GM18873 (cell line): ENCODE measurements around the gene EBP.
"Not testable (repeated sequence)": the region's sequence is repeated elsewhere in the genome, so short reads cannot be mapped to it uniquely, and the experiment has no call there.

Experiments
- ATAC-seq: cut with Tn5 transposase; IDR thresholded peaks from one replicate; pipeline ENCODE4 v1.9.1; 2021; ENCODE audit warnings: mild to moderate bottlenecking, moderate library complexity, moderate number of reproducible peaks; ENCODE audit not compliant: unreplicated experiment, low FRiP score

The EBP gene

GRCh38 chrX:48492293-48492910, 29.2 kb upstream of the EBP start:
- ATAC-seq = no peak

- no peak for ATAC-seq
These were observed 27.7 kb upstream of the EBP start for GRCh38 chrX:48493890-48494364.

- no peak for ATAC-seq
These were observed 24.9 kb upstream of the EBP start for GRCh38 chrX:48496660-48497059.

DNA sequence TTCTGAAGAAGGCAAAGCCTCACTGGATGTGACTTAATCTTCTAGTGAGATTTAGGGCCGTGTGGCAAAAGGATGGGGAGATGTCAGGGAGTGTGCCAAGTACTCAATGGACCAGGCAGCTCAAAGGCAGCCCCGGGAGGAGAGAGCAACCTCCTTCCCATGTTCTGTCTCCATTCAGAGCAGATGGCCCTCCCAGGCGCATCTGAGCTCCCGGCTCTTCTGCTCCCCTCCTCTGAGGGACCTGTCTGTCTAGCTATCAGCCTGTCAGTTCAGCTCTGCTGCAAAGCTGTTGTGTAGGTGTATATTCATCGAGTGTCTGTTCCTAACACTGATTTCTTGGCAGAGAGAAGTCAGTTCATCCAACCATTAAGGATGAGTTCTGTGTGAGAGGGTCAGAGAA, 23.7 kb upstream of the EBP start:
- ATAC-seq = no peak

GRCh38 chrX:48498374-48498809, 23.2 kb upstream of the EBP start:
- no peak for ATAC-seq

DNA sequence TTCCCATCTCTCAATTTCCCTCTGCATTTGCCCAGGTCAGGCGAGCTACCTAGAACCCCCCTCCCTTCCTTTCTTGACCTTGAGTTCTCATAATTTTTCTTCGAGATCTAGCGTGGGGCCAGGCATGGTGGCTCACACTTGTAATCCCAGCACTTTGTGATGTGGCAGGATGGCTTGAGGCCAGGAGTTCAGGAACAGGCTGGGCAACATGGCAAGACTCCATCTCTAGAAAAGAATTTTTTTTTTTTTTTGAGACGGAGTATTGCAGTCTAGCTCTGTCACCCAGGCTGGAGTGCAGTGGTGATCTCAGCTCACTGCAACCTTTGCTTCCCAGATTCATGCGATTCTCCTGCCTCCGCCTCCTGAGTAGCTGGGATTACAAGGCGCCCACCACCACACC, 17.3 kb upstream of the EBP start:
- no peak for ATAC-seq

DNA sequence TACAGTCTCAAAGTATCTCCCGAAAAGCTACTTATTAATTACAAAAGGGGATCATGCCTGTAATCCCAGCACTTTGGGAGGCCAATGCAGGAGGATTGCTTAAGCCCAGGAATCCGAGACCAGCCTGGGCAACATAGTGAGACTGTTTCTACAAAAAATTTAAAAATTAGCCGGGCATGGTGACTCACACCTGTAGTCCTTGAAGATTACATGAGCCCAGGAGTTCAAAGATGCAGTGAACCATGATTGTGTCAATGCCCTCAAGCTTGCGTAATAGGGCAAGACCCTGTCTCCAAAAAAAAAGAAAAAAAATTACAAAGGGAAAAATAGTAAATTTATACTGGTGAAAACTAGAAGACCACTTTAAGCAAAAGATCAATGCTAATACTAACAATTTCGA, 16.1 kb upstream of the EBP start:
- ATAC-seq = no peak

DNA sequence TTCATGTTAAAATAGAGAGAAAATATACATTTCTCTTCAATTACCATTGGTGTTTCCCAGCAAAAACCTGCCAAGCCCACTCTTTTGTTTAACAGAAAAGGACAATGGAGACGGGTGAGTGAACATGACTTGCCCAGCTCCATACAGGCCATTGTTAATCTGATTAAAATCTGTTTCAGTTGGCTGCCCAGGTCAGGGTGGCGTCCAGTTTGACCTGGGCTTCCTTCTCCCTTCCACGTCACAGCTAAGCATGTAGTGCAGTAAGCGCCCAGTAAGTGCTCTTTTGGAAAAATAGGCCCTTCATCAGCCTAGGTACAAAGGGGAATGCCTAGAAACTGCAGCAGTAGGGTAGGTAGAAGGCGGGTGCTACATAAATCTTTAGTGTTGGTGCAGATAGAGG, 14.4 kb upstream of the EBP start:
- no peak for ATAC-seq

DNA sequence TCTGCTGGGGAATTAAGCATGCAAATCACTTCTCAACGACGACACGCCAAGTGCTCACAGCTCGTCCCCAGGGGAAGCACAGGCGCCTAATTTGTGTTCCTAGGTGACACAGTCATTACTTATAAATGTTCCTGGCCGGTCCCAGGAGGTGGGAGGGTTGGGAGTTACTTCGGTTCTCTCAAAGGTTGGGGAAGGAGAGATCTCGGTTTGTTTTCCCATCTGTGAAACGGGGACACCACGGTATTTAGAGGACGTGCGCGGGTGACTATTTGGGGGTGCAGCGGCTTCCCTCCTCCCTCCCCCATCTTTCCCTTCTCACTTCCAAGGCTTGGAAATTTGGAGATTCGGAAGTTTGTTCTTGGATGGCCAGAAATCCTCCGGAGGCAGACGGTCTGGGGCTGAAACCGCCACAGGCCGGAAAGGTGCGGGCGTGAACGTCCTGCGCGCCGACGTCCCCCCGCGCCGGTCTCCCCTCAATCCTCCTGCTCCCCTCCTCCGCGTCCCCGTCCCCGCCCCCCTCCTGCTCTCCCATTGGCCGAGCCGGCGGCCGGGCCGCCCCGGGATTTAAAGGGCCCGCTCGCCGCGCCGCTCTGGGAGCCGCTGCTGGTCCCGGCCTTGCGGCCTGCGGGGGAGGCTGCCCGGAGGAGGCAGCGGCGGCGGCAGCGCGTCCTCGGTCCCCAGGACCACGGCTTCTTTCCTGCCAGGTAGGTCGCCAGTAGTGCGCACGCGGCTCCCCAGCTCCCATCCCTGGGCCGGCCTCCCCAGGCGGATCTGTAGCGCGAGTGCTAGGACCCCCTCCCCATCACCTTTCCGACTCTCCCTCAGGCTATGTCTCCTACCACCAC, 13.0 kb upstream of the EBP start, which contains the start of gene PORCN:
TSS of gene PORCN (plus strand) at position 593 of the 845 bp plus-strand sequence. CDS start 829 bp downstream, outside the sequence.
- no peak for ATAC-seq

DNA sequence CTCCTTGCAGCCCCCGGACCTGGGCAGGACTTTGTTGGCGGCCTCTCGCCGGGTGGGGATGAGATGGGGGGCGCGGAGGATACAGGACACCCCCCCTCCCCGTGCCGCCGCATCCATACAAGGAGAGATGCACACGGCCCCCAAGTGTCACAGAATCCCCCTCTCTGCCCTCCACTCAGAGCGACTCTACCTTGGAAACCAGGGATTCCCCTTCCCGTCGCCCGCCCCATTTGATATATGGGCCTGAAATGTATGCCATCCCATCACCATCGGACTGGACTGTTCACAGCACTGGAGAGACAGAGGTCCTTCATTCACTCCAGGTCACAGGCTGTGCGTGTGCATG, 12.4 kb upstream of the EBP start:
- ATAC-seq = no peak

- no peak for ATAC-seq
These were observed 12.0 kb upstream of the EBP start for GRCh38 chrX:48509619-48510018.

DNA sequence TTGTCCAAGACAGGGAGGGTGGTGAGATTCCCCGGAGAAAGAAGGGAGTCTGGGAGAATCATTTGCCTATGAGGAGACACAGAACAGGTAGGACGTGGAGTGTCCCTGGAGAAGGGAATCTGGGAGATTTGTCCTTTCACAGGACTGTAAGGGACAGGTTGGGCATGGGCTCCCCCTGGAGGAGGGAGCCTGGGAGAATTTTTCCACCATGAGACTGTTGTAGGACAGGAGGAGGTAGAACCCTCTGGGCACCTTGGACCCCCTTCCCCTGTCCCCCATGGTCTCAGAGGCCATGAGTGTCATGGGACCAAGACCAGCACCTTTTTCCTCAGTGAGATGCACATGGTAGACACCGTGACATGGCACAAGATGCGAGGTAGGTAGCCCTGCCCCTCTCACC, 10.0 kb upstream of the EBP start:
- no peak for ATAC-seq

DNA sequence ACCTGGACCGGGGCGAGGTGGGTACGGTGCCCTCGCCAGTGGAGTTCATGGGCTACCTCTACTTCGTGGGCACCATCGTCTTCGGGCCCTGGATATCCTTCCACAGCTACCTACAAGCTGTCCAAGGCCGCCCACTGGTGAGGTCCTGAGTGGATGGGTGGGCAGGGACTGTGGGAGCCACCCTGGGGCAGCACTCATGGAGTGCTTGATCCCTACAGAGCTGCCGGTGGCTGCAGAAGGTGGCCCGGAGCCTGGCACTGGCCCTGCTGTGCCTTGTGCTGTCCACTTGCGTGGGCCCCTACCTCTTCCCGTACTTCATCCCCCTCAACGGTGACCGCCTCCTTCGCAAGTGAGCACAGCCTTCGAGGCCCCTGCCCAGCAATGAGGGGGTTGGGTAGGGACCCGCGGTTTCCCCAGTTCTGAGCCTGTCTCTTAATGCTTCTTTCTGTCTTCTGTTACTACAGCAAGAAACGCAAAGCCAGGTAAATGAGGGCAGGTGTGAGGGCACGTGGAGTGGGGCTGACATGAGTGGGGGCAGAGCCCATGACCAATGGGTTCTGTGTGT, 9.2 kb upstream of the EBP start:
- ATAC-seq = no peak

DNA sequence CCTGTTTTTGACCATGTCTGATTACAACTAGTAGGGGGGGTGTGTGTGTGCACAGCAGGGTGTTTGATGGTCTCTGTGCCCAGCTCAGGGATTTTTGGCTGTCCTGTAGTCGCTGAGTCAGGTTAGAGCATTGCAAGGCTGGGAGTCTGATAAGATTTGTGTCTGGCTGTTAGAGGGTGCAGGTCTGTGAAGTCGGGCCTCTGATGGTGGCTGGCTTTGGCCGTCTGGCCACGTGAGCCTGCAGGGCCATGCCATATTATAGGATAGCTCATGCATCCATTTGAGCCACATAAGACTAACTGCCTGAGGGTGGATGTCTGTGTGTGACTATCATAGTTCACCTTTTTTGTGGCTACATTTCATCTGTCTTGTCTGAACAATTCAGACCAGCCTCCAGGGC, 7.9 kb upstream of the EBP start:
- no peak for ATAC-seq

DNA sequence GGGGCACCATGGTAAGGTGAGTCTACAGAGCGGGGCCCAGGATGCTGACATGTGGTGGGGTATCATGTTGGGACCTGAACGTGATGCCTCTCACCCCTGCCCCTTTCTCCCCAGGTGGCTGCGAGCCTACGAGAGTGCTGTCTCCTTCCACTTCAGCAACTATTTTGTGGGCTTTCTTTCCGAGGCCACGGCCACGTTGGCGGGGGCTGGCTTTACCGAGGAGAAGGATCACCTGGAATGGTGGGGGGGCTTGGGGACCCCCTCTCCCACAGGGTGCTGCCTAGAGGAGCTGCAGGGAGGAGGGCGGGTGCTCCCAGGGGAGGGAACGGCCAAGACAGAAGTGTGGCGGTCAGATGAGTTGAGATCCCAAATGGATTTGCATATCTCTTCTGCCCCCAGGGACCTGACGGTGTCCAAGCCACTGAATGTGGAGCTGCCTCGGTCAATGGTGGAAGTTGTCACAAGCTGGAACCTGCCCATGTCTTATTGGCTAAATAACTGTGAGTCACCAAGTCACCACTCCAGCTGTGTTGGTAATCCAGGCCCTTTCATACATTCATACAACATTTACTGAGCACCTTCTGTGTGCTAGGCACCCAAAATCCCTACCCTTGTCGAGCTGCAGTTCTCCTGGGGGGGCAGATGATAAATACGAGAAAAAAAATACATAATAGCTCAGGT, 7.3 kb upstream of the EBP start:
- no peak for ATAC-seq

- ATAC-seq = no peak
These were observed 6.6 kb upstream of the EBP start for GRCh38 chrX:48514868-48515460.

GRCh38 chrX:48515842-48516241, 5.8 kb upstream of the EBP start:
- ATAC-seq = no peak

DNA sequence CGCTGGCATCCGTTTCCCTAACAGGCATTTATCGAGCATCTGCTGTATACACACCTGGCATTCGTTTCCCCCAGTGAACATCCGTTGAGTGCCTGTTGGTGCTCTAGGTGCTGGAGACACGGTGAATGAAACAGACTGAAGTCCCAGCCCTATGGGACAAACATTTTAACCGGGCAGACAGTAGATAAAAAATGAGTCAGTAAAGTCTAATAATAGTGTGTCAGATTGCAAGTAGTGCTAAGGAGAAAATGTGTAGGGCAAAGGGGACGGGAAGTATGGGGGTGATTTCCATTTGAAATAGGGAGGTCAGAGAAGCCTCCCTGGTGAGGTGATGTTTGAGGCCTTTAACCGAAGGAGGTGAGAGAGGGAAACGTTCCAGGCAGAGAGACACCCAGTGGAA, 5.3 kb upstream of the EBP start:
- no peak for ATAC-seq

DNA sequence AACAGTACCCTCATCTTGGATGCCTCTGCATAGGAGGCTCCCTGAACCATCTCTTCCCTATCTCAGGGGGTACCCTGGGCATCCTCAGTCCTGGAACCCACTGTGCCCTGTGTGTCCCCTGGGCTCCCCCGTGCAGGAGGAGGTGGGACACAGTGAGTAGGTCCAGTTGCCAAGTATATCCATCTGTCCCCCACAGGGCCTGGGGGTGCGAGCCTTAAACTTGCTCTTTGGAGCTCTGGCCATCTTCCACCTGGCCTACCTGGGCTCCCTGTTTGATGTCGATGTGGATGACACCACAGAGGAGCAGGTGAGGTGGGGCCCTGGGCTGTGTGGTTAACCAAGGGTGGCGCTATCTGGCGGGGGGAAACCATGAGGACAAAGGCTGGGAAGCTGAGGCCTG, 4.6 kb upstream of the EBP start:
- ATAC-seq = no peak

DNA sequence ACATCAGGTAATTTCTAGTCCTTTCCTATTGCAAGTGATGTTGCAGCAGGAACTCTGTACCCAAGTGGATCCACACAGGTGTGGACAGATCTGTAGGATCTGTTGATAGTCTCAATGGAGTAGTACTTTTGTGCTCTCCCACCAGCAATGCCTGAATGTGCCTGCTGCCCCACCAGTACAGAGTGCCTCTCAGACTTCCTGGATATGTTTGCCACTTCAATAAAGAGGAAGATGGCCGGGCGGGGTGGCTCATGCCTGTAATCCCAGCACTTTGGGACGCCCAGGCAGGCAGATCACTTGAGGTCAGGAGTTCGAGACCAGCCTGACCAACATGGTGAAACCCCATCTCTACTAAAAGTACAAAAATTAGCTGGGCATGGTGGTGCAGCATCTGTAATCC, 2.1 kb upstream of the EBP start:
- not testable (repeated sequence) for ATAC-seq

DNA sequence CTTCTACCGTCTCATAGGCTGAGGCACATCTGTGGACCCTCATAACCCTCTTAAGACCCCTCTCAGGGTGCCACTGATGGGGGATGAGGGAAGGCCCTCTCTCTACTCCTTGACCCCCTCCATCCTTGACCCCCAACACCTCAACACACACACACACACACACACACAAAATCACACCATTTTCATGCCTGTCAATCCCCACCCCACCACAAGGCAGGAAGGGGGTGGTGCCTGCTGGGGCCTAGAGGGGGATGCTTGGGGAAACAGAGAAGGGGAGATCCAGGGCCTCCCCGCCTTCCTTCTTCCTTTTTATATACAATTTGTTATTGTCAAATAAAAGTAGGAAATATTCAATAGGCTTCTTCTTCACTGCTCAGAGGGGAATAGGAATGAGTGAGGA, 1.2 kb upstream of the EBP start:
- no peak for ATAC-seq
